Measurements from ENCODE around the gene CBLB.
"Not testable (repeated sequence)": the region's sequence is repeated elsewhere in the genome, so short reads cannot be mapped to it uniquely, and the experiment has no call there.

Gene CBLB

DNA sequence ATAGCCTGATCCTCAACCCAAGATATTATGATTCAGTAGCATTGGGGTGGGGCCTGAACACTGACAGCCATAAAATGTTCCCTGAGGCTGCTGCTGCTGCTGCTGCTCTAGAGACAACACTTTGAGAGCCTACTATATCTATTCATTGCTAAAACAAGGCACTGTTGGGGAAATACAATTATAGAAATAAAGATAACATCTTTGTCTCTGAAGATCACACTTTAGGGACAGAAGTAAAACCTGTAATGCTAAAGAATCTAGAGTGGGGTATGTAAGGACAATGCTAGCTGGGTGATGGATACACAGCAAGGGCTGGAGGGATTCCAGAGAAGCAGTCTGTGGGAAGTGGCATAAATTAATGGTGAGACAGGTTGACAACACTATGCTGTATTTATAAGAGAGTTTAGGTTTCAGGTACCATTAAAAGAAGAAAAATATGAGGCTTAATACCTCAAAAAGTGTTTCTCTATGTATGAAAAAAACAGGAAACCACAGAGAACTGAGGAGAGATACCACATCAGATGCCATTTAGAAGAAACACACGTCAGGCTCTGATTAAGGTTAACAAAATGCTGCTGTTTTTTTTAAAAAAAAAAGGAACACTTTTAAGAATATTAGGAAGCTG lies 115.9 kb downstream of the CBLB start:
- no peak for DNase-seq (ENCODE audit: low read depth)

- DNase-seq (ENCODE audit: low read depth): no peak
Measured at GRCh38 chr3:105747696-105748095, 121.1 kb downstream of the CBLB start.

GRCh38 chr3:105747060-105747541 lies 121.7 kb downstream of the CBLB start:
- DNase-seq (ENCODE audit: low read depth): no peak

DNA sequence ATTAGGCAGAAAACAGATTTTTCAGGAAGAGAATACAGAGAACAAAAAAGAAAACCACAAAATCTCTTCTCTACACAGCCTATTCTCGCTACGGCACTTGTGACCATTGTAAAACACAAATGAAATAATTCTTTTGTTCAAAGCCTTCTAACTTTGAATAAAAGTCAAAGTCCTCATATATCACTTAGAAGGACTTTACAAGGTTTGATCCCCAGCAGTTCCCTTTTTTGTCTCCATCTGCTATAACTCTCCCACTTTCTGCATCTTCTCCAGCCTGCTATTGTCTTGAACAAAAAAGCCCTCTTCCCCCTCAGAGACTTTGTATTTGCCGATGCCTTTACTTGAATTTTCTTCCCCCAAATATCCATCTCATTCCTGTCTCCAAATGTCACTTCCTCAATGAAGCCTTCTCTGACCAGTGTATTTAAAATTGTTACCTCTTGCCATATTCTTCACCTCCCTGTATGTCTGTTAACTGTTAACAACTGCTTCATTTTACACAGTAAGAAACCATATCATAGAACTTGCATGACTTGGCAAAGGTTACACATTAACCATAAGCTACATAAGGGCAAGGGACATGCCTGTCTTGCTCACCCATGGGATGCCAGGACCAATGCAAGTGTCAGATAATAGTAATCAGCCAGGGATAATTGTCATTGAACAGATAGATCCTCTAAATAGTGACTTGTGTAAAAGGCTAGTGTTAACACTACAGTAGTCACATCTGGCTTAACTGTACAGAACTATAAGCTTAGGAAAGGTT lies 122.4 kb downstream of the CBLB start:
- DNase-seq (ENCODE audit: low read depth): no peak

DNA sequence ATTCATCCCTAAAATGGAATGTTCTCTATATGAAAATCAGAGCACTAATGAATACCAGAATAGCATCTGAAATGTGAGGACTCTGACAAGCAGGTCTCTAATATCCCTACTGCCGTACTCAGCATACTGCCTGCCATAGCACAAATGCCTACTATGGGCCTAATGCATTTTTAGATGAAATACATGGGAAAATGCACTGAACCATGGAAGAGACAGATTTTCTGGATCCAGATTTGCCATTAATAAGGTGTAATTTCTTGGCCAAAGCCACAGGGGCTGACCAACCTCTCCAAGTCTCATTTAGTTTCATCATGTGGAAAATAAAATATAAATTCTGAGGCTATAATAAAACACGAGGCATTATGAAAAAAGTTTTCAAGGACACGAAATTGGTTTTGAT lies 123.8 kb downstream of the CBLB start:
- no peak for DNase-seq (ENCODE audit: low read depth)

GRCh38 chr3:105744202-105744601 lies 124.6 kb downstream of the CBLB start:
- no peak for DNase-seq (ENCODE audit: low read depth)

- no peak for DNase-seq (ENCODE audit: low read depth)
Measured at GRCh38 chr3:105733356-105733755, 135.5 kb downstream of the CBLB start.

- no peak for DNase-seq (ENCODE audit: low read depth)
Measured at GRCh38 chr3:105731686-105732085, 137.1 kb downstream of the CBLB start.

DNA sequence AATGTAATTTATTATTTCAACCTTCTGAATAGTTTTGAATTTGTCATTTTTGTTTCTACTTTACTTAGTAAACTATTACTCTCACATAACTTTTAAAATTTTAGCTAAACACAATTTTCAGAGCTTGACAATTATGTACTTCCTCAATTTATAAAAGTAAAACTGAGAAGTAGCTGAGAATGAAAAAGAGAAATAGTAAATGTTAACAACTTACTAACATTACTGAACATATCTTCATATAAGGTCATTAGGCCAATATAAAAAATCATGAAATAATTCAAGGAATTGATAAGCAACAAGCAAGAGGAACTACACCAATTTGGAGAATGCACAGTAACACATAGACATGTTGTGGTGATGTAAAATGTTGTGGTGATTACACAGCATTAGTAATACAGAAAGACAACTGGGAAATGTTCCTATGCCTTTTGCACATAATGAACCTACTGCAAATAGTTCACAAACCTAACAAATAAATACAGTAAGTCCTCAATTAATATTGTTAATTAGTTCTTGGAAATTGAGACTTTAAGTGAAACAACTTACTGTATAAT lies 137.9 kb downstream of the CBLB start:
- no peak for DNase-seq (ENCODE audit: low read depth)

GRCh38 chr3:105729667-105730066 lies 139.1 kb downstream of the CBLB start:
- DNase-seq (ENCODE audit: low read depth): no peak

GRCh38 chr3:105728771-105729312 lies 140.0 kb downstream of the CBLB start:
- DNase-seq (ENCODE audit: low read depth): no peak

GRCh38 chr3:105727036-105727435 lies 141.8 kb downstream of the CBLB start:
- not testable (repeated sequence) for DNase-seq (ENCODE audit: low read depth)

GRCh38 chr3:105722943-105723556 lies 145.8 kb downstream of the CBLB start:
- DNase-seq (ENCODE audit: low read depth): no peak

GRCh38 chr3:105719791-105720190 lies 149.0 kb downstream of the CBLB start:
- DNase-seq (ENCODE audit: low read depth): no peak

- no peak for DNase-seq (ENCODE audit: low read depth)
Measured at GRCh38 chr3:105715372-105715771, 153.4 kb downstream of the CBLB start.

DNA sequence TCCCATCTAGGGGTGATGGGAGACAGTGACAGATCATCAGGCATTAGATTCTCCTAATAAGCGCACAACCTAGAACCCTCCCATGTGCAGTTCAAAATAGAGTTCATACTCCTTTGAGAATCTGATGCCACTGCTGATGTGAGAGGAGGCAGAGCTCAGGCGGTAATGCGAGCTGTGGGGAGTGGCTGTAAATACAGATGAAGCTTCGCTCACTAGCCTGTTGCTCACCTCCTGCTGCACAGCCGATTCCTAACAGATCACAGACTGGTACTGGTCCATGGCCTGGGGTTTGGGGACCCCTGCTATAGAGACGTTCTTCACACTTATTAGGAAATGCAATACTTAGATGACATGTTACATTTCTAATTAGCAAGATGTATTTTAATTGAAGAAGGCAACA lies 154.4 kb downstream of the CBLB start:
- no peak for DNase-seq (ENCODE audit: low read depth)

DNA sequence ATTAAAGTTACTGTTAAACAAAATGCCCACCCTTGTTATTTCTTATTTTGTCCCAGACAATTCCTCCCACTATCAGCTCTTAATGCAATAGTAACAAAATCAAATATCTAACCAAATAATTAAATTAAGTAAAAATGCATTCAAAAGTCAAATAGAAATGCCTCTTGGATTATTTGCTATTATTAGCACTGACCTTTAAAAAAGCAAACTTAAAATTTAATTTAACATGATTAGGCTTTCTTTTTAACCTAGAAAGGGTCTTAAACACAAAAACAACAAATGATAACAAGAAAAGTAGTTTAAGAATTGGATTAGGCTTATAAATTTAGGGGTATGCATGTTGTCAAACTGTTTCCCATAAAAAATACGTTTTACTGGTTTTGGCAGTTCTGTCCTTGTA lies 159.8 kb downstream of the CBLB start:
- DNase-seq (ENCODE audit: low read depth): no peak

DNA sequence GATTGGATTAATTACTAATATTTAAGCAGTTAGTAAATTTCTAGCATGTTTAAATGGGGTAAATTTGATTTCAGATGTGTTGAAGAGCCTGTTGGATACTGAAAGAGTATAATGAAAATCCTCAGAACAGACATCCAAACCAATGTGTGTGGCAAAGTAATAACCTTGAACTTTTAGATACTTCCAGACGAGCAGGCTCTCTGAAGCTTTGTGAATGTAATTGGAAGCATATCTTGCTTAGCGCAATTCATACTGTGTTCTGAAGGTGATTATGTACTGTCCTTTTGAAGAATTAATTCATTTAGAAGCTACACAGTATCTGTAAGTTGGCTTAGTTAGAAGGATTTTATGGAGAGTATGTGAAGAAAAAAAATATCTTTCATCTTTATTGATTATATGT lies 161.8 kb downstream of the CBLB start:
- DNase-seq (ENCODE audit: low read depth): no peak

- DNase-seq (ENCODE audit: low read depth): no peak
Measured at GRCh38 chr3:105704726-105705410, 163.9 kb downstream of the CBLB start.

DNA sequence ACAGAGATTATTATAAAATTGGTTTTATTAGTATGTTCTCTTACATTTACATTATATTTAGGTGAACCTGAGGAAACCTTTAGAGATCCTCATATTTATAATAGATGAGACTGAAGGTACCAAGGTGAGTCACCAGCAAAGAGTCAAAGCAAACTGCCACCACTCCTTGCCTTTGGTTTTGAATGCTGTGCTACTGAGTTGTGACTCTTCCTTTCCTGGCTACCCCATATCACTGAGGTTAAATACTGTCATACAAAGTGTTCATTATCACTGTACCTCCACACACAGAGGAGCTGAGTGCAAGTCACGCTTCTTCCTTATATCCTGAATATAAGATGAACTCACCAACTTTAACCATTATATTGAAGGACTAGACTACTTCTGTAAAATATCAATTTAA lies 168.2 kb downstream of the CBLB start:
- DNase-seq (ENCODE audit: low read depth): peak; percentile 6

GRCh38 chr3:105691633-105692032 lies 177.2 kb downstream of the CBLB start:
- DNase-seq (ENCODE audit: low read depth): no peak

DNA sequence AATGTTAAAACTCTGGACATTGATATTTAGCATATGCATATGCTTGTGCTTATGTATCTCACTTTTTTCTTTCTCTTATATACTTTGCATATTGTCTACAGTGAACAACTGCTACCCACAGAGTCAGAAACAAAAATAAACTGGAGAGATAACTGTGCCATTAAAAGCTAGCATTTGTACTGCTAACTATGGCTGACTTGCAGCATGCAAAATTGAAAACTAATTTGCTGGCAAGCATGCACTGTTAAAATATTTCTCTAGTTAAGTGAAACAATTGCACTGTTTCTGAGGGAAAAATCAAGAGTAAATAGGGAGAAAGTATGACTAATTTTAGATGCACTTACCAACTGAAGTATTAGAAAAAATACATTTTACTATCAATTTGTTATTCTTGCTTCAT lies 177.8 kb downstream of the CBLB start:
- DNase-seq (ENCODE audit: low read depth): no peak
